A549 treated with AZD9567 at 1 μM for 4 hours (cell line): Measurements from ENCODE around the gene MON2. TPM values are rescaled to one million over a fixed set of nuclear protein-coding genes. Genes with fewer than 3 reads are reported as not detected.

Experiments used
- total RNA-seq: library from RNA; stranded (reverse); fragments of 200-300 nt; extraction: Qiagen RNA extraction; gene quantifications from 5 replicates; pipeline ENCODE4 v1.2.3, GENCODE V29; 2022; ENCODE audit not compliant: insufficient read depth

MON2 gene, protein sequence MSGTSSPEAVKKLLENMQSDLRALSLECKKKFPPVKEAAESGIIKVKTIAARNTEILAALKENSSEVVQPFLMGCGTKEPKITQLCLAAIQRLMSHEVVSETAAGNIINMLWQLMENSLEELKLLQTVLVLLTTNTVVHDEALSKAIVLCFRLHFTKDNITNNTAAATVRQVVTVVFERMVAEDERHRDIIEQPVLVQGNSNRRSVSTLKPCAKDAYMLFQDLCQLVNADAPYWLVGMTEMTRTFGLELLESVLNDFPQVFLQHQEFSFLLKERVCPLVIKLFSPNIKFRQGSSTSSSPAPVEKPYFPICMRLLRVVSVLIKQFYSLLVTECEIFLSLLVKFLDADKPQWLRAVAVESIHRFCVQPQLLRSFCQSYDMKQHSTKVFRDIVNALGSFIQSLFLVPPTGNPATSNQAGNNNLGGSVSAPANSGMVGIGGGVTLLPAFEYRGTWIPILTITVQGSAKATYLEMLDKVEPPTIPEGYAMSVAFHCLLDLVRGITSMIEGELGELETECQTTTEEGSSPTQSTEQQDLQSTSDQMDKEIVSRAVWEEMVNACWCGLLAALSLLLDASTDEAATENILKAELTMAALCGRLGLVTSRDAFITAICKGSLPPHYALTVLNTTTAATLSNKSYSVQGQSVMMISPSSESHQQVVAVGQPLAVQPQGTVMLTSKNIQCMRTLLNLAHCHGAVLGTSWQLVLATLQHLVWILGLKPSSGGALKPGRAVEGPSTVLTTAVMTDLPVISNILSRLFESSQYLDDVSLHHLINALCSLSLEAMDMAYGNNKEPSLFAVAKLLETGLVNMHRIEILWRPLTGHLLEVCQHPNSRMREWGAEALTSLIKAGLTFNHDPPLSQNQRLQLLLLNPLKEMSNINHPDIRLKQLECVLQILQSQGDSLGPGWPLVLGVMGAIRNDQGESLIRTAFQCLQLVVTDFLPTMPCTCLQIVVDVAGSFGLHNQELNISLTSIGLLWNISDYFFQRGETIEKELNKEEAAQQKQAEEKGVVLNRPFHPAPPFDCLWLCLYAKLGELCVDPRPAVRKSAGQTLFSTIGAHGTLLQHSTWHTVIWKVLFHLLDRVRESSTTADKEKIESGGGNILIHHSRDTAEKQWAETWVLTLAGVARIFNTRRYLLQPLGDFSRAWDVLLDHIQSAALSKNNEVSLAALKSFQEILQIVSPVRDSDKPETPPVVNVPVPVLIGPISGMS (N-terminal part only)
- total RNA-seq = 12.6 to 15.5 TPM (median 14.5 TPM) in 5 replicates

DNA sequence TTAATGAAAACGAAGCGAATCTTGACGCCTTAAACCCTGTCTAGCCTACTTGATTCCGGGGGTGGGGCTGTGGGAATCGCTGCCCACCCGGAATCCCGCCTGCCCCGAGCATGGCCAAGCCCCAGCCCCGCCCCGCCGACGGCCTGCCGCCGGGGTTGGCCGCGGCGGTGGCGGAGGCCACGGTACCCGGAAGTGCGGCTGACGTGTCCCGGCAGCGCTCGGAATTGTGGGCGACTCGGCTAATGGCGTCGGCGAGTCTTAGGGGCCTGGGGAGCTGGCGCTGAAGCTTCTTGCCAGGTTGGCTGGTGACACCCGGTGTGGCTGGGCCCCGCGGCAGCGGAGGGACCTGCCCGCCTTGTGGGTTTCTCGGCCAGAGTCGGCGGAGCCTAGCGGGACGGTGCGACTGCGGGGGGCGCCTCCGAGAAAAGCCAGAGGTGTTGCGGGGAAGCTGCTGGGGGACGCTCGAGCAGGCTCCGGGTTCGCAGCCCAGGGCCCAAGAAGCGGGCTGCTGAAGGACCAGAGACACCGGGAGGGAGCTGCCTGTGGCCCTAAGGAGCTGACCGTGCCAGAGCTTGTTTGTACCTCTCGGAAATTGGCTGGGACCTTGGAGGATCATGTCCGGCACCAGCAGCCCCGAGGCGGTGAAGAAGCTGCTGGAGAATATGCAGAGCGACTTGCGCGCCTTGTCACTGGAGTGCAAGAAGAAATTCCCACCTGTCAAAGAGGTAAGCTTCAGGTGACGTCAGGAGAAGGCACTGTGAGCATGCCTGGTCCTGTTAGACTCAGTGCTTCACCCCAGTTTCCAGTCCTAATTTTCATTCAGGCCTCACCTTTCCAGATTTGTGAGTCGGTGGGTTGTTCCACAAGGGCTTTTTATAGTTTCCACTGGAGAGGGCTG lies at the start of gene MON2:
TSS of gene MON2 (plus strand) at position 233 of the 898 bp plus-strand sequence. CDS start at position 615, 382 bp downstream.

Other genes with a start within 250 kb of the MON2 start
- gene USP15, start 206.4 kb upstream of the MON2 start, total RNA-seq = 30.0 to 49.7 TPM (median 32.9 TPM) in 5 replicates